ENCODE results near the gene SYNDIG1. TPM values are rescaled to one million over a fixed set of nuclear protein-coding genes. Genes with fewer than 3 reads are reported as not detected.

The SYNDIG1 gene
- total RNA-seq, 1 experiment from 2014 or later: not detected

DNA sequence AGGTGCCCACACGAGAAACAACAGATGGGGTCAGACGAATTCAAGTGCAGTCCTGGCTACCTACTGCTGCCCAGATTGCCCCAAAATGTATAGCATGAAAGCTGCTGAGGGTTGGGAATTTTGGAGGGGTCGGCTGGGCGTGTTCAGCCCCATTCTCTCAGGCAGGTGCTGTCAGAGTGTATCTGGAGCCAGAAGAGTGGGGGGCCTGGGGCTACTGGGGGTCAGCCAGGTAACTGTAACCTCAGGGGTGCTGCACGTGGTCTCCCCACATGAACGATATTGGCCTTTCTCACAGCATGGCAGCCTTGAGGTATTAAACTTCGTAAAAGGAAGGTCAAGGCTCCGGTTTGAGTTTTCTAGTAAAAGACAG lies 14.6 kb downstream of the SYNDIG1 start:
- intact Hi-C loops (cut with micrococcal nuclease; ENCODE audit: unreplicated experiment): no loop called here
- Mint-ChIP-seq H3K27me3 (ENCODE audit: unreplicated experiment) (peaks cover 11% of the 10 kb centered on the region), H3K9me3 (ENCODE audit: low read depth, unreplicated experiment) (no peaks in the 10 kb centered on the region), H3K4me1 (ENCODE audit: low read depth, unreplicated experiment) (no peaks in the 10 kb centered on the region), H3K4me3 (ENCODE audit: low read depth, unreplicated experiment) (no peak overlapping the region), H3K27ac (ENCODE audit: unreplicated experiment) (no peak overlapping the region), H3K36me3 (ENCODE audit: insufficient read depth, unreplicated experiment) (no peaks in the 10 kb centered on the region)
- DNase-seq: no peak
- TF ChIP-seq, protein P1, sequence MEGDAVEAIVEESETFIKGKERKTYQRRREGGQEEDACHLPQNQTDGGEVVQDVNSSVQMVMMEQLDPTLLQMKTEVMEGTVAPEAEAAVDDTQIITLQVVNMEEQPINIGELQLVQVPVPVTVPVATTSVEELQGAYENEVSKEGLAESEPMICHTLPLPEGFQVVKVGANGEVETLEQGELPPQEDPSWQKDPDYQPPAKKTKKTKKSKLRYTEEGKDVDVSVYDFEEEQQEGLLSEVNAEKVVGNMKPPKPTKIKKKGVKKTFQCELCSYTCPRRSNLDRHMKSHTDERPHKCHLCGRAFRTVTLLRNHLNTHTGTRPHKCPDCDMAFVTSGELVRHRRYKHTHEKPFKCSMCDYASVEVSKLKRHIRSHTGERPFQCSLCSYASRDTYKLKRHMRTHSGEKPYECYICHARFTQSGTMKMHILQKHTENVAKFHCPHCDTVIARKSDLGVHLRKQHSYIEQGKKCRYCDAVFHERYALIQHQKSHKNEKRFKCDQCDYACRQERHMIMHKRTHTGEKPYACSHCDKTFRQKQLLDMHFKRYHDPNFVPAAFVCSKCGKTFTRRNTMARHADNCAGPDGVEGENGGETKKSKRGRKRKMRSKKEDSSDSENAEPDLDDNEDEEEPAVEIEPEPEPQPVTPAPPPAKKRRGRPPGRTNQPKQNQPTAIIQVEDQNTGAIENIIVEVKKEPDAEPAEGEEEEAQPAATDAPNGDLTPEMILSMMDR (IDR thresholded peaks at IDR 0.05; ENCODE audit: unreplicated experiment): no peak
- BruUV-seq (replicated peaks): no TSS peak
- CTCF ChIA-PET: no interaction called here

GRCh38 chr20:24485981-24486380 lies 16.6 kb downstream of the SYNDIG1 start:
- CTCF ChIA-PET: no interaction called here
- H3K4me1 Mint-ChIP-seq (ENCODE audit: low read depth, unreplicated experiment): no peaks in the 10 kb centered on the region
- no peaks in the 10 kb centered on the region for H3K27me3 Mint-ChIP-seq (ENCODE audit: unreplicated experiment)
- intact Hi-C loops (cut with micrococcal nuclease; ENCODE audit: unreplicated experiment): no loop called here
- no peaks in the 10 kb centered on the region for H3K9me3 Mint-ChIP-seq (ENCODE audit: low read depth, unreplicated experiment)
- DNase-seq: no peak
- TF ChIP-seq, protein P1 (IDR thresholded peaks at IDR 0.05; ENCODE audit: unreplicated experiment): no peak
- no peaks in the 10 kb centered on the region for H3K36me3 Mint-ChIP-seq (ENCODE audit: insufficient read depth, unreplicated experiment)
- no peak overlapping the region for H3K4me3 Mint-ChIP-seq (ENCODE audit: low read depth, unreplicated experiment)
- BruUV-seq (replicated peaks): no TSS peak
- H3K27ac Mint-ChIP-seq (ENCODE audit: unreplicated experiment): no peak overlapping the region

GRCh38 chr20:24487240-24487639 lies 17.8 kb downstream of the SYNDIG1 start:
- DNase-seq: no peak
- Mint-ChIP-seq H3K36me3 (ENCODE audit: insufficient read depth, unreplicated experiment) (no peaks in the 10 kb centered on the region), H3K4me1 (ENCODE audit: low read depth, unreplicated experiment) (no peaks in the 10 kb centered on the region), H3K27me3 (ENCODE audit: unreplicated experiment) (no peaks in the 10 kb centered on the region), H3K27ac (ENCODE audit: unreplicated experiment) (no peak overlapping the region), H3K4me3 (ENCODE audit: low read depth, unreplicated experiment) (no peak overlapping the region), H3K9me3 (ENCODE audit: low read depth, unreplicated experiment) (no peaks in the 10 kb centered on the region)
- CTCF ChIA-PET: no interaction called here
- no TSS peak for BruUV-seq (replicated peaks)
- intact Hi-C loops (cut with micrococcal nuclease; ENCODE audit: unreplicated experiment): no loop called here
- TF ChIP-seq, protein P1 (IDR thresholded peaks at IDR 0.05; ENCODE audit: unreplicated experiment): no peak

- TF ChIP-seq, protein P1 (IDR thresholded peaks at IDR 0.05; ENCODE audit: unreplicated experiment): no peak
- no TSS peak for BruUV-seq (replicated peaks)
- Mint-ChIP-seq H3K27ac (ENCODE audit: unreplicated experiment) (no peak overlapping the region), H3K27me3 (ENCODE audit: unreplicated experiment) (no peaks in the 10 kb centered on the region), H3K4me3 (ENCODE audit: low read depth, unreplicated experiment) (no peak overlapping the region), H3K4me1 (ENCODE audit: low read depth, unreplicated experiment) (no peaks in the 10 kb centered on the region), H3K9me3 (ENCODE audit: low read depth, unreplicated experiment) (no peaks in the 10 kb centered on the region), H3K36me3 (ENCODE audit: insufficient read depth, unreplicated experiment) (no peaks in the 10 kb centered on the region)
- DNase-seq: no peak
- intact Hi-C loops (cut with micrococcal nuclease; ENCODE audit: unreplicated experiment): no loop called here
- CTCF ChIA-PET: no interaction called here
These were observed 18.2 kb downstream of the SYNDIG1 start for GRCh38 chr20:24487648-24488047.
